SK-N-MC (cell line): ENCODE data around the gene LY6G6D.

Source experiments
- EZH2 ChIP-seq: fragments of 200-600 bp; sonication (generic); IDR thresholded peaks from one replicate; pipeline ENCODE4 v1.6.1; 2017; ENCODE audit warnings: antibody characterized with exemption
- POLR2AphosphoS5 ChIP-seq: IDR thresholded peaks from 2 replicates; pipeline ENCODE4 v1.6.1; 2012; ENCODE audit warnings: mild to moderate bottlenecking, low read depth, low read length, borderline replicate concordance

- no peak for TF ChIP-seq POLR2AphosphoS5
- TF ChIP-seq EZH2, result no peak
Measured at GRCh38 chr6:31702405-31702818, 12.7 kb upstream of the LY6G6D start.
